PC-9 (cell line): Measurements from ENCODE around the gene CHD5. TPM values are rescaled to one million over a fixed set of nuclear protein-coding genes. Genes with fewer than 3 reads are reported as not detected.

Experiments used
- BruUV-seq: library from RNA; stranded (reverse); fragments of 400-500 nt; replicated peaks from 2 replicates; lab custom pipeline; 2021; lab: Mats Ljungman, UMichigan
- CTCF ChIA-PET: fragments of 300-600 bp; sonication (Branson Sonifier 250); formaldehyde crosslinking; loops from one replicate; lab custom pipeline; 2022; ENCODE audit warnings: antibody characterized with exemption; lab: Charles Lee
- POLR2A ChIA-PET: fragments of 300-600 bp; sonication (Branson Sonifier 250); formaldehyde crosslinking; loops from one replicate; lab custom pipeline; 2022; ENCODE audit warnings: antibody characterized with exemption; ENCODE audit not compliant: unreplicated experiment; lab: Charles Lee
- DNase-seq, 2 experiments: peaks; one replicate each; pipeline versions ENCODE4 v3.0.0 to v3.0.0-alpha.2; 2015 to 2022; ENCODE audit warnings: mixed read lengths in 1 of 2
- H2AFZ ChIP-seq: fragments of 200-600 bp; sonication (generic); 2 replicates; pipeline ENCODE4 v1.8.1; 2017; ENCODE audit warnings: antibody characterized with exemption
- H3F3A ChIP-seq: fragments of 200-600 bp; sonication (generic); 2 replicates; pipeline ENCODE4 v1.8.1; 2017; ENCODE audit warnings: antibody characterized with exemption, mild to moderate bottlenecking, low read depth; ENCODE audit not compliant: insufficient read depth
- H3K27ac ChIP-seq: fragments of 200-600 bp; sonication (generic); 2 replicates; pipeline ENCODE4 v1.6.1; 2016; ENCODE audit warnings: mixed run types
- H3K27me3 ChIP-seq: fragments of 200-600 bp; sonication (generic); 2 replicates; pipeline ENCODE4 v1.6.1; 2016; ENCODE audit warnings: low read depth, mixed run types; ENCODE audit not compliant: insufficient read depth
- H3K36me3 ChIP-seq: fragments of 200-600 bp; sonication (generic); 2 replicates; pipeline ENCODE4 v1.6.1; 2016; ENCODE audit warnings: low read depth, mixed run types
- H3K4me1 ChIP-seq: fragments of 200-600 bp; sonication (generic); replicated peaks from 2 replicates; pipeline ENCODE4 v1.6.1; 2016; ENCODE audit warnings: mixed run types; ENCODE audit not compliant: insufficient read depth
- H3K4me2 ChIP-seq: fragments of 200-600 bp; sonication (generic); 2 replicates; pipeline ENCODE4 v1.6.1; 2017; ENCODE audit warnings: mixed run types
- H3K4me3 ChIP-seq: fragments of 200-600 bp; sonication (generic); 2 replicates; pipeline ENCODE4 v1.6.1; 2016; ENCODE audit warnings: mixed run types
- H3K79me2 ChIP-seq: fragments of 200-600 bp; sonication (generic); 2 replicates; pipeline ENCODE4 v1.6.1; 2017; ENCODE audit warnings: low read depth, mixed run types
- H3K9me2 ChIP-seq: fragments of 200-600 bp; sonication (generic); 2 replicates; pipeline ENCODE4 v1.8.1; 2017; ENCODE audit warnings: mild to moderate bottlenecking; ENCODE audit not compliant: insufficient read depth
- H3K9me3 ChIP-seq: fragments of 200-600 bp; sonication (generic); 2 replicates; pipeline ENCODE4 v1.8.1; 2016; ENCODE audit warnings: low read depth; ENCODE audit not compliant: insufficient read depth
- H4K20me1 ChIP-seq: fragments of 200-600 bp; sonication (generic); 2 replicates; pipeline ENCODE4 v1.8.1; 2017; ENCODE audit not compliant: insufficient read depth
- EZH2 ChIP-seq: fragments of 200-600 bp; sonication (generic); IDR thresholded peaks from 2 replicates; pipeline ENCODE4 v1.8.0; 2017; ENCODE audit warnings: antibody characterized with exemption, low read depth
- intact Hi-C: fragments of 100-400 bp; cut with micrococcal nuclease; formaldehyde crosslinking; loops from one replicate; pipeline ENCODE4 v1.10.0; 2022; ENCODE audit not compliant: unreplicated experiment
- total RNA-seq: library from RNA; stranded (reverse); gene quantifications from 2 replicates; pipeline ENCODE4 v1.2.3, GENCODE V29; 2021
- TF ChIP-seq, protein P1 (sequence below): fragments of 200-600 bp; sonication (generic); conservative IDR thresholded peaks from 2 replicates; pipeline ENCODE4 v1.6.1; 2017; ENCODE audit warnings: mixed run types, antibody characterized with exemption, mild to moderate bottlenecking, moderate library complexity

The CHD5 gene
- total RNA-seq, 1 experiment from 2014 or later: 0.50 TPM

GRCh38 chr1:6095511-6096242 is 84.4 kb downstream of the CHD5 start:
- ChIA-PET CTCF (no interaction called here), POLR2A (no interaction called here)
- TF ChIP-seq EZH2: no peak
- TF ChIP-seq, protein P1, sequence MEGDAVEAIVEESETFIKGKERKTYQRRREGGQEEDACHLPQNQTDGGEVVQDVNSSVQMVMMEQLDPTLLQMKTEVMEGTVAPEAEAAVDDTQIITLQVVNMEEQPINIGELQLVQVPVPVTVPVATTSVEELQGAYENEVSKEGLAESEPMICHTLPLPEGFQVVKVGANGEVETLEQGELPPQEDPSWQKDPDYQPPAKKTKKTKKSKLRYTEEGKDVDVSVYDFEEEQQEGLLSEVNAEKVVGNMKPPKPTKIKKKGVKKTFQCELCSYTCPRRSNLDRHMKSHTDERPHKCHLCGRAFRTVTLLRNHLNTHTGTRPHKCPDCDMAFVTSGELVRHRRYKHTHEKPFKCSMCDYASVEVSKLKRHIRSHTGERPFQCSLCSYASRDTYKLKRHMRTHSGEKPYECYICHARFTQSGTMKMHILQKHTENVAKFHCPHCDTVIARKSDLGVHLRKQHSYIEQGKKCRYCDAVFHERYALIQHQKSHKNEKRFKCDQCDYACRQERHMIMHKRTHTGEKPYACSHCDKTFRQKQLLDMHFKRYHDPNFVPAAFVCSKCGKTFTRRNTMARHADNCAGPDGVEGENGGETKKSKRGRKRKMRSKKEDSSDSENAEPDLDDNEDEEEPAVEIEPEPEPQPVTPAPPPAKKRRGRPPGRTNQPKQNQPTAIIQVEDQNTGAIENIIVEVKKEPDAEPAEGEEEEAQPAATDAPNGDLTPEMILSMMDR: no peak
- Histone ChIP-seq H3K27ac (no peak overlapping the region), H3K36me3 (no peaks in the 10 kb centered on the region), H3K9me3 (no peaks in the 10 kb centered on the region), H2AFZ (no peak overlapping the region), H3K9me2 (no peaks in the 10 kb centered on the region), H3F3A (no peaks in the 10 kb centered on the region), H4K20me1 (no peaks in the 10 kb centered on the region), H3K27me3 (no peaks in the 10 kb centered on the region), H3K4me2 (no peak overlapping the region), H3K79me2 (no peaks in the 10 kb centered on the region), H3K4me1 (no peaks in the 10 kb centered on the region), H3K4me3 (no peak overlapping the region)
- BruUV-seq: no TSS peak
- intact Hi-C loops: no loop called here
- no peak for DNase-seq

DNA sequence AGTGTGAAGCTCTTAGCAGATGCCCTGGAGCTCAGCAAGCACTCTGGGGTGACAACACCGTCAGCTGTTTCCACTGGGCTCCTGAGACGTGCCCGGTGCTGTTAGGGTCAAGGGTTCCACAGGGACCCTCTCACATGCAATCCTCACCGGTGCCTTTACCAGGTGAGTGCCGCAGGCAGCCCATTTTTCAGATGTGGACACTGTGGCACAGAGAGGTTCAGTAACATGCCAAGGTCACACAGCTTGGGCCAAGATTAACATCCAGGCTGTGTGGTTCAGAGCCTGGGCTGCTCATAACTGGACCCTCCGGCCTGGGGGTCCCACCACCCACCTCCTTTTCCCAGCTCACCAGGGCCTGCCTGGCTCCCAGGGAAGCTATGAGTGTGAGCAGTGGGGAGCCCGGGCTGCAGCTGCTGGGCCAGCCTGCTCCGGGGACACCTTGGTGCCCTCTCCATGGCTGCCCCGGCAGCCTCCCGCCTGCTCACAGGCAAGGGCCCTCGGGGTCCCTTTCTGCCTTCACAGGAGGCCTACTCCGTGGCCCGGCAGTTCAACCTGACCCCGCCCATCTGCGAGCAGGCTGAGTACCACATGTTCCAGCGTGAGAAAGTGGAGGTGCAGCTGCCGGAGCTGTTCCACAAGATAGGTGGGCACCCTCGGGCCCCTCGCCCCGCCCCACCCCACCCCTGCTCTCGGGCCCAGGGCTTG is 85.2 kb downstream of the CHD5 start:
- TF ChIP-seq, protein P1: no peak
- TF ChIP-seq EZH2: no peak
- Histone ChIP-seq H4K20me1 (no peaks in the 10 kb centered on the region), H3K4me3 (no peak overlapping the region), H3K9me3 (no peaks in the 10 kb centered on the region), H3K4me1 (no peaks in the 10 kb centered on the region), H3K79me2 (no peaks in the 10 kb centered on the region), H3K36me3 (no peaks in the 10 kb centered on the region), H3K4me2 (no peak overlapping the region), H3K9me2 (no peaks in the 10 kb centered on the region), H3K27ac (no peak overlapping the region), H2AFZ (no peak overlapping the region), H3F3A (no peaks in the 10 kb centered on the region), H3K27me3 (0 out of 2 replicates have a peak, but pooled peaks cover under 1% of the 10 kb centered on the region)
- intact Hi-C loops: no loop called here
- no TSS peak for BruUV-seq
- ChIA-PET POLR2A (no interaction called here), CTCF (no interaction called here)
- no peak for DNase-seq

DNA sequence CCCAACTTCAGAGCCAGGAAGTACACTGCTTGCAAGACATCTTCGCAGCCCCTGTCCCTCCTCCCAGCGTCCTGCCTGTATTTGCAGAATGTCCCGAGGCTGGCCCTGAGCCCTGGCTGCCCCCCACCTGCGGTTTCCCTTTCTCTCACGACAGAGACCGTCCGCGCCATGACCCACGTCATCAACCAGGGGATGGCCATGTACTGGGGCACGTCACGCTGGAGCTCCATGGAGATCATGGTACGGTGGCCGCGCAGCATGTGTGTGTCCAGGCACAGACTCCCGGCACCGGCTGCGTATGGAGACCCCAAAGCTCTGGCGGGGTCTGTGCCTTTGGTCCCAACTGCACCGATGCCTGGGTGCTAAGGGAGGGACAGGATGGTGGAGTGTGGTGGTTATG is 85.9 kb downstream of the CHD5 start:
- BruUV-seq: no TSS peak
- Histone ChIP-seq H3K79me2 (no peaks in the 10 kb centered on the region), H3K27me3 (0 out of 2 replicates have a peak, but pooled peaks cover 6% of the 10 kb centered on the region), H4K20me1 (no peaks in the 10 kb centered on the region), H3K36me3 (no peaks in the 10 kb centered on the region), H3K27ac (no peak overlapping the region), H3F3A (no peaks in the 10 kb centered on the region), H3K9me3 (no peaks in the 10 kb centered on the region), H3K9me2 (no peaks in the 10 kb centered on the region), H2AFZ (no peak overlapping the region), H3K4me3 (no peak overlapping the region), H3K4me1 (no peaks in the 10 kb centered on the region), H3K4me2 (no peak overlapping the region)
- no peak for TF ChIP-seq EZH2
- TF ChIP-seq, protein P1: no peak
- intact Hi-C loops: no loop called here
- ChIA-PET POLR2A (no interaction called here), CTCF (no interaction called here)
- no peak for DNase-seq
